ENCODE results near the gene FAM151A. TPM values are rescaled to one million over a fixed set of nuclear protein-coding genes. Genes with fewer than 3 reads are reported as not detected.

FAM151A gene
- total RNA-seq, 2 experiments from 2014 or later, result not detected

- DNase-seq, result no peak
- H3K27me3 Mint-ChIP-seq (ENCODE audit: low read depth), result no peaks in the 10 kb centered on the region
- no peaks in the 10 kb centered on the region for H3K9me3 Mint-ChIP-seq
- peaks cover 14% of the 10 kb centered on the region for H3K4me1 Mint-ChIP-seq (ENCODE audit: low read depth)
- no peak overlapping the region for H3K4me3 Mint-ChIP-seq
- no peaks in the 10 kb centered on the region for H3K36me3 Mint-ChIP-seq (ENCODE audit: low read depth)
- CTCF ChIA-PET, result no interaction called here
- H3K27ac Mint-ChIP-seq, result no peak overlapping the region
- intact Hi-C loops (cut with micrococcal nuclease), result no loop called here
These were observed 16.4 kb downstream of the FAM151A start for GRCh38 chr1:54606990-54607325.

- no peak overlapping the region for H3K4me3 Mint-ChIP-seq
- no peak overlapping the region for H3K27ac Mint-ChIP-seq
- H3K36me3 Mint-ChIP-seq (ENCODE audit: low read depth), result no peaks in the 10 kb centered on the region
- DNase-seq, result no peak
- H3K27me3 Mint-ChIP-seq (ENCODE audit: low read depth), result no peaks in the 10 kb centered on the region
- H3K9me3 Mint-ChIP-seq, result no peaks in the 10 kb centered on the region
- CTCF ChIA-PET, result no interaction called here
- intact Hi-C loops (cut with micrococcal nuclease), result no loop called here
- peaks cover 14% of the 10 kb centered on the region for H3K4me1 Mint-ChIP-seq (ENCODE audit: low read depth)
These were observed 17.0 kb downstream of the FAM151A start for GRCh38 chr1:54606096-54606989.

GRCh38 chr1:54604572-54605370 lies 18.6 kb downstream of the FAM151A start:
- Mint-ChIP-seq H3K27me3 (ENCODE audit: low read depth) (no peaks in the 10 kb centered on the region), H3K4me1 (ENCODE audit: low read depth) (peaks cover 14% of the 10 kb centered on the region), H3K27ac (peak overlapping the region; percentile 34), H3K4me3 (no peak overlapping the region), H3K9me3 (no peaks in the 10 kb centered on the region), H3K36me3 (ENCODE audit: low read depth) (no peaks in the 10 kb centered on the region)
- intact Hi-C loops (cut with micrococcal nuclease), result no loop called here
- DNase-seq, result peak; percentile 62
- CTCF ChIA-PET, result interaction anchor here (1.1 kb wide), 1 partner anchor 70 kb away, joined by 4 read pairs; no protein-coding TSS in a partner anchor

- no peaks in the 10 kb centered on the region for H3K27me3 Mint-ChIP-seq (ENCODE audit: low read depth)
- no peak overlapping the region for H3K4me3 Mint-ChIP-seq
- intact Hi-C loops (cut with micrococcal nuclease), result no loop called here
- no peaks in the 10 kb centered on the region for H3K36me3 Mint-ChIP-seq (ENCODE audit: low read depth)
- peaks cover 14% of the 10 kb centered on the region for H3K4me1 Mint-ChIP-seq (ENCODE audit: low read depth)
- CTCF ChIA-PET, result interaction anchor here (1.1 kb wide), 1 partner anchor 69 kb away, joined by 4 read pairs; no protein-coding TSS in a partner anchor
- no peak for DNase-seq
- H3K27ac Mint-ChIP-seq, result no peak overlapping the region
- H3K9me3 Mint-ChIP-seq, result no peaks in the 10 kb centered on the region
These were observed 19.3 kb downstream of the FAM151A start for GRCh38 chr1:54604051-54604450.

GRCh38 chr1:54603241-54603640 lies 20.1 kb downstream of the FAM151A start:
- Mint-ChIP-seq H3K36me3 (ENCODE audit: low read depth) (no peaks in the 10 kb centered on the region), H3K4me1 (ENCODE audit: low read depth) (peaks cover 14% of the 10 kb centered on the region), H3K27me3 (ENCODE audit: low read depth) (no peaks in the 10 kb centered on the region), H3K27ac (no peak overlapping the region), H3K9me3 (no peaks in the 10 kb centered on the region), H3K4me3 (no peak overlapping the region)
- DNase-seq, result no peak
- CTCF ChIA-PET, result interaction anchor here (1.1 kb wide), 1 partner anchor 69 kb away, joined by 4 read pairs; no protein-coding TSS in a partner anchor
- intact Hi-C loops (cut with micrococcal nuclease), result no loop called here

GRCh38 chr1:54602554-54602953 lies 20.8 kb downstream of the FAM151A start:
- DNase-seq, result no peak
- no peaks in the 10 kb centered on the region for H3K9me3 Mint-ChIP-seq
- no peak overlapping the region for H3K27ac Mint-ChIP-seq
- no peaks in the 10 kb centered on the region for H3K36me3 Mint-ChIP-seq (ENCODE audit: low read depth)
- H3K4me1 Mint-ChIP-seq (ENCODE audit: low read depth), result peaks cover 14% of the 10 kb centered on the region
- intact Hi-C loops (cut with micrococcal nuclease), result no loop called here
- CTCF ChIA-PET, result no interaction called here
- H3K27me3 Mint-ChIP-seq (ENCODE audit: low read depth), result no peaks in the 10 kb centered on the region
- no peak overlapping the region for H3K4me3 Mint-ChIP-seq

- no peaks in the 10 kb centered on the region for H3K36me3 Mint-ChIP-seq (ENCODE audit: low read depth)
- CTCF ChIA-PET, result interaction anchor here (0.7 kb wide), 1 partner anchor 94 kb away, joined by 3 read pairs; no protein-coding TSS in a partner anchor
- H3K27me3 Mint-ChIP-seq (ENCODE audit: low read depth), result no peaks in the 10 kb centered on the region
- intact Hi-C loops (cut with micrococcal nuclease), result no loop called here
- no peak for DNase-seq
- H3K4me3 Mint-ChIP-seq, result no peak overlapping the region
- H3K27ac Mint-ChIP-seq, result no peak overlapping the region
- peaks cover 14% of the 10 kb centered on the region for H3K4me1 Mint-ChIP-seq (ENCODE audit: low read depth)
- H3K9me3 Mint-ChIP-seq, result no peaks in the 10 kb centered on the region
These were observed 21.6 kb downstream of the FAM151A start for GRCh38 chr1:54601730-54602129.

- Mint-ChIP-seq H3K4me1 (ENCODE audit: low read depth) (peaks cover 14% of the 10 kb centered on the region), H3K27ac (no peak overlapping the region), H3K4me3 (no peak overlapping the region), H3K9me3 (no peaks in the 10 kb centered on the region), H3K36me3 (ENCODE audit: low read depth) (no peaks in the 10 kb centered on the region), H3K27me3 (ENCODE audit: low read depth) (no peaks in the 10 kb centered on the region)
- CTCF ChIA-PET, result interaction anchor here (0.7 kb wide), 1 partner anchor 93 kb away, joined by 3 read pairs; no protein-coding TSS in a partner anchor
- intact Hi-C loops (cut with micrococcal nuclease), result no loop called here
- no peak for DNase-seq
These were observed 22.2 kb downstream of the FAM151A start for GRCh38 chr1:54600947-54601721.

GRCh38 chr1:54599211-54599823 lies 24.0 kb downstream of the FAM151A start:
- Mint-ChIP-seq H3K36me3 (ENCODE audit: low read depth) (no peaks in the 10 kb centered on the region), H3K4me3 (no peak overlapping the region), H3K27me3 (ENCODE audit: low read depth) (no peaks in the 10 kb centered on the region), H3K9me3 (no peaks in the 10 kb centered on the region), H3K27ac (no peak overlapping the region), H3K4me1 (ENCODE audit: low read depth) (peaks cover 2% of the 10 kb centered on the region)
- no peak for DNase-seq
- CTCF ChIA-PET, result no interaction called here
- intact Hi-C loops (cut with micrococcal nuclease), result no loop called here

GRCh38 chr1:54597455-54598030 lies 25.8 kb downstream of the FAM151A start:
- no peaks in the 10 kb centered on the region for H3K4me1 Mint-ChIP-seq (ENCODE audit: low read depth)
- intact Hi-C loops (cut with micrococcal nuclease), result no loop called here
- H3K27me3 Mint-ChIP-seq (ENCODE audit: low read depth), result no peaks in the 10 kb centered on the region
- H3K27ac Mint-ChIP-seq, result no peak overlapping the region
- H3K4me3 Mint-ChIP-seq, result no peak overlapping the region
- H3K9me3 Mint-ChIP-seq, result no peaks in the 10 kb centered on the region
- H3K36me3 Mint-ChIP-seq (ENCODE audit: low read depth), result no peaks in the 10 kb centered on the region
- CTCF ChIA-PET, result interaction anchor here (0.7 kb wide), 1 partner anchor 353 kb away, joined by 3 read pairs; no protein-coding TSS in a partner anchor
- DNase-seq, result no peak

GRCh38 chr1:54596756-54597155 lies 26.6 kb downstream of the FAM151A start:
- intact Hi-C loops (cut with micrococcal nuclease), result no loop called here
- Mint-ChIP-seq H3K36me3 (ENCODE audit: low read depth) (no peaks in the 10 kb centered on the region), H3K4me1 (ENCODE audit: low read depth) (no peaks in the 10 kb centered on the region), H3K27me3 (ENCODE audit: low read depth) (no peaks in the 10 kb centered on the region), H3K27ac (no peak overlapping the region), H3K9me3 (no peaks in the 10 kb centered on the region), H3K4me3 (no peak overlapping the region)
- CTCF ChIA-PET, result interaction anchor here (0.7 kb wide), 1 partner anchor 354 kb away, joined by 3 read pairs; no protein-coding TSS in a partner anchor
- no peak for DNase-seq
